PFSK-1 (cell line): ENCODE measurements around the gene DBNL.

Experiments used
- FOXP2 ChIP-seq: optimal IDR thresholded peaks from 2 replicates; pipeline ENCODE3; 2011; ENCODE audit warnings: borderline replicate concordance, control low read depth, inconsistent platforms; ENCODE audit not compliant: insufficient read depth; ENCODE audit errors: extremely low read length, extremely low read depth
- POLR2AphosphoS5 ChIP-seq: IDR thresholded peaks from 2 replicates; pipeline ENCODE4 v1.6.1; 2012; ENCODE audit warnings: low read depth, mild to moderate bottlenecking, control low read depth, low read length, moderate library complexity
- REST ChIP-seq, 2 experiments: IDR thresholded peaks; 2 replicates each; pipeline versions ENCODE4 v1.6.1 to v1.8.0; 2011 to 2012; ENCODE audit warnings: low read depth in 2 of 2, low read length in 2 of 2, control low read depth in 1 of 2, inconsistent platforms in 1 of 2, mild to moderate bottlenecking in 1 of 2, moderate library complexity in 1 of 2; ENCODE audit not compliant: insufficient read depth in 1 of 2
- SIN3A ChIP-seq: IDR thresholded peaks from 2 replicates; pipeline ENCODE4 v1.6.1; 2012; ENCODE audit warnings: mild to moderate bottlenecking, low read length, moderate library complexity, borderline replicate concordance; ENCODE audit not compliant: insufficient read depth
- TAF1 ChIP-seq: IDR thresholded peaks from 2 replicates; pipeline ENCODE4 v1.6.1; 2012; ENCODE audit warnings: low read length, control low read depth, borderline replicate concordance; ENCODE audit not compliant: insufficient read depth

The DBNL gene

DNA sequence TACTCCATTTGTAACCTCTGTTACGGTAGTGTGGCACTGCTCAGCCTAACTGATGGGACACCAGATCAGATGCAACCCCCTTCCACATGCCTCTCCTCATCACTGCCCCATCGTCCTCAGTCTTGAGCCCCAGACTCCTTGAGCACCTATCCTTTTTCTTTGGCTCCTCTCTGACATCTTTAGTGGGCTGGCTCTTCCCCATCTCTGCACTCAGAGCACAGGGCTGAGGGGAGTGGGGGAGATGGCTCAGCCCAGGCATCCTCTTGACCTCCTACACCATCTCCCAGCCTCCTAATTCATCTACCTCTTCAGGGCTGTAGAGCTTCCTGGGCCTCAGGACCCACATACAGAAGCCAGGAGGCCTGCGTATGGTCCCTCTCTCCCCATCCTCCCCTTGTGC lies 39.3 kb downstream of the DBNL start:
- no peak for TF ChIP-seq FOXP2
- no peak for TF ChIP-seq REST (IDR thresholded peaks at IDR 0.05; ENCODE audit: insufficient read depth in 1 of 2, low read depth in 2 of 2, low read length in 2 of 2)
- TF ChIP-seq SIN3A: no peak
- TF ChIP-seq TAF1: no peak
- no peak for TF ChIP-seq POLR2AphosphoS5

DNA sequence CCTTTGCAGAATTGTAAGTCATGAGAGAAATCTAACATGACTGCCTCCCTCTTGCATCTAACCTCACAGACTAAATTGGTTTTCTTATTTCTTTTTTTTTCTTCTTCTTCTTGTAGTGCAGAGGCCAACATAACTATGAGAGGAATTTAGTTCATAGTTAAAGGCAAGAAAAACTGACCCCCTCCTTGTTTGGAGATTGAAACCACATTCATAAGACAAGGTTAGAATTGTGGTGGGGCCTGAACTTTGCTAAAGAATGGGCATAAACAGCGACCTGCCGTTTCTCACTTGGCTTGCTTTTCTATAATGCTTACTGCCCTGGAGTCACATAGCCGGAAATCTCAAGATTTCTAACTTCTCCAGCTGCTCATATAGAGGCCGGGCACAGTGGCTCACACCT lies 40.2 kb downstream of the DBNL start:
- TF ChIP-seq TAF1: no peak
- TF ChIP-seq SIN3A: no peak
- no peak for TF ChIP-seq FOXP2
- TF ChIP-seq POLR2AphosphoS5: no peak
- no peak for TF ChIP-seq REST (IDR thresholded peaks at IDR 0.05; ENCODE audit: insufficient read depth in 1 of 2, low read depth in 2 of 2, low read length in 2 of 2)

DNA sequence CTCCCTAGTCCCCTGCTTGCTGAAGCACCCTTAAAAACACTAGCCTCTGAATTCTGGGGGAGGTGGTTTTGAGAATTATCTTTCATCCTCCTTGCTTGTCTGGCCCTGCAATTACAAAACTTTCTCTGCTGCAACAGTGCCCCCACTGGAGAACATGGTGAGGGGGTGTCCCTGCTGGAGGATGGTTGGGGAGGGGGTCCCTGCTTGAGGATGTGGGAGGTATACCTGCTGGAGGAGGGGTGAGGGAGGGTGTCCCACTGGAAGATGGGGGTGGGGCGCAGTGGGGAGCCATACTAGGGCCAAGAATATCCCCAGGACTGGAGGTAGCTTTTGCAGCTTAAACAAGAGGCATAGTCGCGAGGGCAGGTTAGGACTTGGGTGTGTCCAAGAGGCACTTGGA lies 41.0 kb downstream of the DBNL start:
- TF ChIP-seq POLR2AphosphoS5 (no peak), FOXP2 (no peak), TAF1 (no peak), REST (IDR thresholded peaks at IDR 0.05; ENCODE audit: insufficient read depth in 1 of 2, low read depth in 2 of 2, low read length in 2 of 2) (no peak), SIN3A (no peak)

DNA sequence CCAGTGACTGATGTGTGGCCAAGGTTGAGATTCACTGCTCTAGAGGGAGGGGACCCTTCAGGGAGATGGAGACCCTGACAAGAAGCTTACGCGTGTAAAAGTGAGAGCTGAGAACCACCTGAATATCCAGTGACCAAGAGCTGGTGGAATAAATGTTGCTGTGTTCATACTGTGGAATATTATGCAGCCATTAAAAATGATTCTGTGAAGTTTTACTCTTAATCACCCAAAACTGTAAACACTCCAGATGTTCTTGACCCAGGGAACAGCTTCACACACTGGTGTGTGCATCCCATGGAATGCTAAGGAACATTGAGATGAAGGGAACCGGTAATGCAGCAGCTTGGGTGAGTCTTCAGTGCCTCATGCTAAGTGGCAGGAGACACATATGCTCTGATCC lies 42.1 kb downstream of the DBNL start:
- TF ChIP-seq POLR2AphosphoS5 (no peak), FOXP2 (no peak)

GRCh38 chr7:44087911-44088838 lies 43.7 kb downstream of the DBNL start:
- TF ChIP-seq FOXP2 (peak; percentile 12), REST (IDR thresholded peaks at IDR 0.05; ENCODE audit: insufficient read depth in 1 of 2, low read depth in 2 of 2, low read length in 2 of 2) (no peak)
